Activated CD4-positive, alpha-beta T cell treated with anti-CD3 and anti-CD28 coated beads, Interleukin-2, Interleukin-6, amounts not matched to agents 100 ng/mL and 50 ng/mL, durations not matched to agents 16 hours and 8 hours (primary cell): ENCODE data around the gene TRAPPC2L.

Source experiments
- DNase-seq: peaks from one replicate; pipeline ENCODE4 v3.0.0-alpha.2; 2020

TRAPPC2L gene

DNA sequence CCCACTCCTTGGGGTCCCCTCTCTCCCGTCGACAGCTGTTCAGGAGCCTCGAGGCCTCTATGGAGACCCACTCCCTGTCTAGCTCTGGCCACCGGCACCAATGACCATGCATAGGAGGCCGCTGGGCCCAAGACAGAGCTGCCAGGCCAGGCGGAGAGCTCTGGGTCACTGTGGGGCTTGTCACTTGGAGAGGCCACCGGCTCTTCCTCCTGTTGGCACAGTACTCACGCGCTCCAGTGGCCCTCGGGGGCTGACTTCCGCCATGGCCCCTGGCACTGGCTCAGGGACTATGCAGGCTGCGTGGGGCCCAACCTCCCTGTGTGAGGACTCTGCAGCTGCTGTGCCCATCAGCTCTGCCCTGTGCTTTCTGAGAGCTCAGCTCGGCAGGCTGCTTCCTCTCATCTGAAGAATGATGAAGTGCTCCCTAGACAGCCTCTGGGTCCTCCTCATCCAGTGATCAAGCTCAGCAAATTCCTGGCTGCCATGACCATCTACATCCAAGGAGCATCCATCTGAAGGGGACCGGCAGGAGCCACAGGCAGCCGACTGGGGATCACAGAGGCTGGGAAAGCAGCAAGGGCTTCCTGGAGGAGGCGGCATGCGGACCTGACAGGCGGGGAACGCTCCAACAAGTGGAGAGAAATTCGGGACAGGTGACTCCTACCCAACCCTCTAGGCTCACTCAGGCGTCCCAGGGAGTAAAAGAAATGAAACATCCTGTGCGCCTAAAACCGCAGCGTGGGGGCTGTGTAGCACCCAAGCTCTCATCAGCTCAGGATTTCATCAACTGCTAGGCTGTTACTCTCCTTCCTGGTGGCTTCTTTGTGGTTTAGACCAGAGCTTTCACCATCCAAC is 17.0 kb upstream of the TRAPPC2L start:
- DNase-seq = no peak

DNA sequence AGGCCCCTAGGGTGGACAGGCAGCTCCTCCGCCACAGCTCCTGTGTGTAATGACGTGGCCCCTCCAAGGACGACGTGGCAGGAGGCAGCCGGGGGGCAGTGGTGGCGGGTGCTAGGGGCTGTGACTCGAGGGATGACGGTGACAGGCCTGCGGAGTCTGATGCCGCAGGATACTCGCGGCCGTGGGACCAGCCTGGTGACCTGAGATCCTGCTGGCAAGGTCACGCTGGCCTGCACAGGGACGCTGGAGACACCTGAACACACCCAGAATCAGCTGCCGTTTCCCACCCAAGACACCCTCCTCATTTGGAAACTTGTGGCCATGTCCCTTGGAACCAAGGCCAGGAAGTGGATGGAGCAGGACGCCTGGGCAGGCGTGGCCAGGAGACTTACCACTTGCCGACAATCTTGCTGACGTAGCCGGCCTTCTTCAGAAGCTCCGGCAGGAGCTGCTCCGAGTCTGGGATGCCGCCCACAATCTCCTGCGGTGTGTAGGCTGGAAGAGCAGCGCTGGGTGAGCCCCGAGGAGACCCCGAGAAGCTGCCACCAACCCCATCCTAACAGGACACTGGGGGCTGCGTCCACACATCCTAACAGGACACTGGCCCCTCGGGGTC is 16.2 kb upstream of the TRAPPC2L start:
- DNase-seq = no peak

- DNase-seq = no peak
These were observed 15.2 kb upstream of the TRAPPC2L start for GRCh38 chr16:88841521-88842307.

- DNase-seq = no peak
These were observed 14.6 kb upstream of the TRAPPC2L start for GRCh38 chr16:88842308-88842756.

GRCh38 chr16:88842806-88843205 is 14.1 kb upstream of the TRAPPC2L start:
- no peak for DNase-seq

DNA sequence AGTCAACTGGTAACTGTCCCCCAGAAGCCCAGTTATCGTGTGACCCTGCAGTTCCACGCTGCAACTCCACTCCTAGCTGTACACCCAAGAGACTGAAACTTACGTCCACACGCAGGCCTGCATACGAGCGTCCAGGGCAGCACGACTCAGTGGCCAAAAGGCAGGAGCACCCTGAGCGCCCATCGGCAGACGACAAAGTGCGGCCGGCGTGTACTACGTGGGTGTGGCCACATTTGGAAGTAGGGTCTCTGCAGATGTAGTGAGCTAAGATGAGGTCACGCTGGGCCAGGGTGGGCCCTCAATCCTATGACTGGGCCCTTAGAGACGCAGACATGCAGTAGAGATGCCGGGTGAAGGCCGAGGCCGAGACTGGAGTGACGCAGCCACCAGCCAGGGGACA is 13.7 kb upstream of the TRAPPC2L start:
- DNase-seq = no peak

- DNase-seq = no peak
These were observed 12.4 kb upstream of the TRAPPC2L start for GRCh38 chr16:88844419-88845036.

GRCh38 chr16:88846088-88846487 is 10.8 kb upstream of the TRAPPC2L start:
- DNase-seq = no peak

DNA sequence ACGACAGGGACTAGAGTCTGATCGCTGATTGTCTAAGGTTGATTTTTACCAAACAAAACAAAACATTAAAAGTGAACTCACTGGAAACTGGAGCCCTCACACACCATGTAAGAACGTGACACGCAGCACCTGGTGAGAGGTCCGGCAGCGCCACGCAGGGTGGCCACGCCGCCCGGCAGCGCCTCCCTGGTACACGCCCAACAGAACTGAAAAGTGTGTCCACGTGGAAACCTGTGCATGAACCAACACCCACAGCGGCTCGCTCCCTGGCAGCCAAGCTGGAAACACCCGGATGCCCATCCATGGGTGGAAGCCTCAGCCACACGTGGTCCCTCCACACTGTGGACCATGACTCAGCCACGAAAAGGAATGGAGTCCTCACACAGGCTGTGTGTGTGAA is 9.3 kb upstream of the TRAPPC2L start:
- DNase-seq = no peak

DNA sequence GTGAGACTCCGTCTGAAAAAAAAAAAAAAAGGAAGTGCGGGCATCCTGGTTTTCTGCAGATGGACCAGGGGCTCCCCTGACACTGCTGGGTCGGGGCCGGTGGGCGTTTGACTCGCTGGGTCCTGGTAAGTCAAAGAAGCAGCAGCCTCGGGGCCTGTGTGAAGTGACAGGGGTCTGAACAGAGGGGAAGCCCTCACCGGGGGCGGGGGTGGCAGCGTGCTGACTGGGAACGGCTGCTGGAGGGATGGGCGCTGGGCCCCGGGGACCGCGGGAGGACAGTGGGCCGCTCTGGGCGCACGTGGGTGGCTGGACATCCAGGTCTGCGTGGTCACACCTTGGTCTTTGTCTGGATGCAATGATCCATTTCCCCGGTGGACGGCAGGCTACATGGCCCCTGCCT is 8.4 kb upstream of the TRAPPC2L start:
- no peak for DNase-seq

- no peak for DNase-seq
These were observed 6.3 kb upstream of the TRAPPC2L start for GRCh38 chr16:88850531-88851199.

GRCh38 chr16:88851616-88852015 is 5.3 kb upstream of the TRAPPC2L start:
- no peak for DNase-seq

- no peak for DNase-seq
These were observed 3.5 kb upstream of the TRAPPC2L start for GRCh38 chr16:88853325-88853941.

- peak; percentile 11 for DNase-seq
These were observed 2.4 kb upstream of the TRAPPC2L start for GRCh38 chr16:88854306-88855111.

GRCh38 chr16:88855176-88855575 is 1.8 kb upstream of the TRAPPC2L start:
- DNase-seq = no peak

GRCh38 chr16:88855736-88856121 is 1.2 kb upstream of the TRAPPC2L start:
- DNase-seq = no peak

DNA sequence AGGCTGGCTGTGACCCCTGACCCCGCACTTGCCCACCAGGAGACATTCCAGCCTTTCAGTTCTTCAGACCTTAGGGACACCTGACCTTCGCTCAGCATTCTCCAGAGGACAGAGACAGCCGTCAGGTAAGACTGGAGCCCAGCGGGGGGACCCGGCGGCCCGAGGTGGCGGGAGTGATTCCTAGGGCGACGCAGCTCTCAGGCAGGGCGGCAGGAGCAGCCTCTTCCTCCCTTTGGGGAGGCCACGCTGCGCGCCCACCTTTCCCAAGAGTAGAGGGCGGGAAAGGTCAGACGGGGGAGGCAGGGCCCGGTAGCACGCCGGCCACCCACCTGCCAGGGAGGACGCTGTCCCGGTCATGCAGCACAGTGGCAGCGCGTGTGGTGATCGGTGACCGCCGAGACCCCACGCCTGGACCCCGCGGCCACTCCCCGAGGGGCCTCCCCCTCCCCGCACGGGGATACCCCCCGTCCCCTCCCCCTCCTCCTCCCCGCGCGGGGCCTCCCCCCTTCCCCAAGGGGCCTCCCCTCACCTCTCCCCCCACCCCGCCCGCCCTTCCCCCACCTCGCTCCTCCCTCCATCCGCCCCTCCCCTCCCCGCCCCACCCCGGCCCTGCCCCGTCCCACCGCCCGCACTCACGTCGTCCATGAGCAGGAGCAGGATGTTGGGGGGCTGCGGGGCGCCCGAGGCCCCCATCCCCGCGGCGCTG is 652 bp upstream of the TRAPPC2L start:
- DNase-seq = no peak

DNA sequence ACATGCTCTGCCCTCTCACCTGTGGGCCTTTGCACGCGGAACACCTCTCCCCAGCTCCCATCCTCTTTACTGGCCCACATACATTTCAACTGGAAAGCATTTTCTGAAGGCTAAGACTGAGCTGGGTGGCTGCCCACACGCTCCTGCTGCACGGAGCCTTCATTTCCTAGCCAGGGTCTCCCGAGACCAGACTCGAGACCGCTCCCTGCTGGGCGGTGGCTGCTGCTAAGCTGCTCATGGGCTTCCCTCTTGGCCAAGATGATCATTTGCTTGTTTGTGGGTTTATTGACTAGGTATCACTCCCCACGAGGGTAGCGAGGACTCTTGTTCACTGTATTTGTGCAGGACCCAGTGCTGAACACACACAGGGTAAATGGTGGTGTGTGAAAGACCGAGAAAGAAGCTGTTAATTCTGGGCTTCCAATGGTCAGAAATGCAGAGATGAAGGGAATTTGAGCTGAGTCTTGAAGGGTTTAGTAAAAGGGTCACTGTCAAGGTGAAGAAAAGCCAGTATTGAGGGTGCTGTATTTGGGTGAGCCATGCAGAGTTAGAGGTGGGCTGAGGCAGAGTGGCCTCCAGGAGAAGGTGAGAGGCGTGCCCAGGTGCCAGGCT is 907 bp downstream of the TRAPPC2L start:
- DNase-seq = peak; percentile 87

DNA sequence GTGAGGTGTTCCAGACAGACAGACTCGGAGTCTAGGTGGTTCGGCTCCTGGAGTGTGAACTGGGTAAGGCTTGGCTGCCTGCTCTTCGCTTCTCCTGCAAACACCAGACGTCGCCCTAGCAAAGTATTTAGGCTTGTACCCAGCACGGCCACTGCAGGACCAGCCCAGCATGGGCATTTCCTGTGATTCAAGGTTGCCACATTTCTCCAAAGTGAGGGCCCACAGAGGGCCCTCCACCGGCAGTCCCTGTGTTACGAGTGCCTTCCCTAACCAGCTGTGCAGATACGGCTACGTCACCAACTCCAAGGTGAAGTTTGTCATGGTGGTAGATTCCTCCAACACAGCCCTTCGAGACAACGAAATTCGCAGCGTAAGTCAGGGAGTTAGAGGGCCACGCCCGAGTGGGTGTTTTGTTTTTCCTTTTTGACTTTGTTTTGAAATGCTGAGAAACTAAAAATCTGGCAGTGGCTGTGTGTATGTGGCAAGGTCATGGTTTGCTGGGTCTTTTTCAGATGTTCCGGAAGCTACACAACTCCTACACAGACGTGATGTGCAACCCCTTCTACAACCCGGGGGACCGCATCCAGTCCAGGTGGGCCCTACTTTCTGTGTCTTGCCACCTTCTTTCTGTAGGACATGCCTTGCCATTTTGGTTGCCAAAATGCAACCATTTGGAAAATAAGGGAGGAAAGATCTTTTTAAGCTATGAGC is 2.6 kb downstream of the TRAPPC2L start:
- DNase-seq = no peak
